ENCODE results near the gene CAPN5.

The CAPN5 gene

GRCh38 chr11:77067861-77068443 is 1.2 kb downstream of the CAPN5 start:
- no peak for DNase-seq

- no peak for DNase-seq
Measured at GRCh38 chr11:77068457-77069335, 1.9 kb downstream of the CAPN5 start.

- no peak for DNase-seq
Measured at GRCh38 chr11:77069336-77069968, 2.7 kb downstream of the CAPN5 start.

- DNase-seq = no peak
Measured at GRCh38 chr11:77069969-77070582, 3.3 kb downstream of the CAPN5 start.

- no peak for DNase-seq
Measured at GRCh38 chr11:77071077-77071476, 4.3 kb downstream of the CAPN5 start.

- DNase-seq = no peak
Measured at GRCh38 chr11:77071671-77072605, 5.2 kb downstream of the CAPN5 start.

GRCh38 chr11:77072851-77073327 is 6.1 kb downstream of the CAPN5 start:
- no peak for DNase-seq

- DNase-seq = no peak
Measured at GRCh38 chr11:77073328-77074001, 6.7 kb downstream of the CAPN5 start.

GRCh38 chr11:77074205-77074604 is 7.4 kb downstream of the CAPN5 start:
- no peak for DNase-seq

- no peak for DNase-seq
Measured at GRCh38 chr11:77074626-77075221, 8.0 kb downstream of the CAPN5 start.

GRCh38 chr11:77075425-77075905 is 8.7 kb downstream of the CAPN5 start:
- DNase-seq = no peak

GRCh38 chr11:77079666-77080065 is 12.9 kb downstream of the CAPN5 start:
- DNase-seq = no peak

- DNase-seq = no peak
Measured at GRCh38 chr11:77080643-77081210, 14.0 kb downstream of the CAPN5 start.

- DNase-seq = no peak
Measured at GRCh38 chr11:77081381-77081851, 14.6 kb downstream of the CAPN5 start.

- DNase-seq = no peak
Measured at GRCh38 chr11:77081976-77082836, 15.4 kb downstream of the CAPN5 start.

- peak; percentile 36 for DNase-seq
Measured at GRCh38 chr11:77082838-77083565, 16.2 kb downstream of the CAPN5 start.

GRCh38 chr11:77083566-77084245 is 16.9 kb downstream of the CAPN5 start:
- no peak for DNase-seq

GRCh38 chr11:77084581-77085191 is 17.9 kb downstream of the CAPN5 start:
- no peak for DNase-seq

Data from stimulated activated naive CD4-positive, alpha-beta T cell treated with Interleukin-2 at 50 U/mL for 16 hours (primary cell).